ENCODE data around the gene ELOVL5.
"Not testable (repeated sequence)": the region's sequence is repeated elsewhere in the genome, so short reads cannot be mapped to it uniquely, and the experiment has no call there.

DNA sequence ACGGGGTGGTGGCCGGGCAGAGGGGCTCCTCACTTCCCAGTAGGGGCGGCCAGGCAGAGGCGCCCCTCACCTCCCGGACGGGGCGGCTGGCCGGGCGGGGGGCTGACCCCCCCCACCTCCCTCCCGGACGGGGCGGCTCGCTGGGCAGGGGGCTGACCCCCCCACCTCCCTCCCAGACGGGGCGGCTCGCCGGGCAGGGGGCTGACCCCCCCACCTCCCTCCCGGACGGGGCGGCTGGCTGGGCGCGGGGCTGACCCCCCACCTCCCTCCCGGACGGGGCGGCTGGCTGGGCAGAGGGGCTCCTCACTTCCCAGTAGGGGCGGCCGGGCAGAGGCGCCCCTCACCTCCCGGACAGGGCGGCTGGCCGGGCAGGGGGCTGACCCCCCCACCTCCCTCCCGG, 43.8 kb downstream of the ELOVL5 start:
- TF ChIP-seq, protein P1, sequence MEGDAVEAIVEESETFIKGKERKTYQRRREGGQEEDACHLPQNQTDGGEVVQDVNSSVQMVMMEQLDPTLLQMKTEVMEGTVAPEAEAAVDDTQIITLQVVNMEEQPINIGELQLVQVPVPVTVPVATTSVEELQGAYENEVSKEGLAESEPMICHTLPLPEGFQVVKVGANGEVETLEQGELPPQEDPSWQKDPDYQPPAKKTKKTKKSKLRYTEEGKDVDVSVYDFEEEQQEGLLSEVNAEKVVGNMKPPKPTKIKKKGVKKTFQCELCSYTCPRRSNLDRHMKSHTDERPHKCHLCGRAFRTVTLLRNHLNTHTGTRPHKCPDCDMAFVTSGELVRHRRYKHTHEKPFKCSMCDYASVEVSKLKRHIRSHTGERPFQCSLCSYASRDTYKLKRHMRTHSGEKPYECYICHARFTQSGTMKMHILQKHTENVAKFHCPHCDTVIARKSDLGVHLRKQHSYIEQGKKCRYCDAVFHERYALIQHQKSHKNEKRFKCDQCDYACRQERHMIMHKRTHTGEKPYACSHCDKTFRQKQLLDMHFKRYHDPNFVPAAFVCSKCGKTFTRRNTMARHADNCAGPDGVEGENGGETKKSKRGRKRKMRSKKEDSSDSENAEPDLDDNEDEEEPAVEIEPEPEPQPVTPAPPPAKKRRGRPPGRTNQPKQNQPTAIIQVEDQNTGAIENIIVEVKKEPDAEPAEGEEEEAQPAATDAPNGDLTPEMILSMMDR (IDR thresholded peaks at IDR 0.05; ENCODE audit: low read depth, low read length): not testable (repeated sequence)
- TF ChIP-seq POLR2A (IDR thresholded peaks at IDR 0.05; ENCODE audit: extremely low read depth, insufficient read length); MYC (IDR thresholded peaks at IDR 0.05; ENCODE audit: low read depth, low read length): not testable (repeated sequence)

All from NB4 (cell line).